Measurements from ENCODE around the gene WWOX. TPM values are rescaled to one million over a fixed set of nuclear protein-coding genes. Genes with fewer than 3 reads are reported as not detected.

The WWOX gene
- total RNA-seq, 1 donor from 2014 or later = 34.9 TPM

- no peak for DNase-seq (ENCODE audit: low read depth)
- no peaks in the 10 kb centered on the region for H3K36me3 ChIP-seq (ENCODE audit: control insufficient read depth, insufficient read depth, low read length)
- no peak overlapping the region for H3K4me3 ChIP-seq (ENCODE audit: low read depth, low read length)
- TF ChIP-seq, protein P1, sequence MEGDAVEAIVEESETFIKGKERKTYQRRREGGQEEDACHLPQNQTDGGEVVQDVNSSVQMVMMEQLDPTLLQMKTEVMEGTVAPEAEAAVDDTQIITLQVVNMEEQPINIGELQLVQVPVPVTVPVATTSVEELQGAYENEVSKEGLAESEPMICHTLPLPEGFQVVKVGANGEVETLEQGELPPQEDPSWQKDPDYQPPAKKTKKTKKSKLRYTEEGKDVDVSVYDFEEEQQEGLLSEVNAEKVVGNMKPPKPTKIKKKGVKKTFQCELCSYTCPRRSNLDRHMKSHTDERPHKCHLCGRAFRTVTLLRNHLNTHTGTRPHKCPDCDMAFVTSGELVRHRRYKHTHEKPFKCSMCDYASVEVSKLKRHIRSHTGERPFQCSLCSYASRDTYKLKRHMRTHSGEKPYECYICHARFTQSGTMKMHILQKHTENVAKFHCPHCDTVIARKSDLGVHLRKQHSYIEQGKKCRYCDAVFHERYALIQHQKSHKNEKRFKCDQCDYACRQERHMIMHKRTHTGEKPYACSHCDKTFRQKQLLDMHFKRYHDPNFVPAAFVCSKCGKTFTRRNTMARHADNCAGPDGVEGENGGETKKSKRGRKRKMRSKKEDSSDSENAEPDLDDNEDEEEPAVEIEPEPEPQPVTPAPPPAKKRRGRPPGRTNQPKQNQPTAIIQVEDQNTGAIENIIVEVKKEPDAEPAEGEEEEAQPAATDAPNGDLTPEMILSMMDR (IDR thresholded peaks at IDR 0.05; ENCODE audit: insufficient read depth, low read length, poor library complexity, severe bottlenecking) = no peak
- no peaks in the 10 kb centered on the region for H3K27me3 ChIP-seq (ENCODE audit: control insufficient read depth, insufficient read depth, low read length)
These were observed 299.9 kb downstream of the WWOX start for GRCh38 chr16:78399384-78399783.

DNA sequence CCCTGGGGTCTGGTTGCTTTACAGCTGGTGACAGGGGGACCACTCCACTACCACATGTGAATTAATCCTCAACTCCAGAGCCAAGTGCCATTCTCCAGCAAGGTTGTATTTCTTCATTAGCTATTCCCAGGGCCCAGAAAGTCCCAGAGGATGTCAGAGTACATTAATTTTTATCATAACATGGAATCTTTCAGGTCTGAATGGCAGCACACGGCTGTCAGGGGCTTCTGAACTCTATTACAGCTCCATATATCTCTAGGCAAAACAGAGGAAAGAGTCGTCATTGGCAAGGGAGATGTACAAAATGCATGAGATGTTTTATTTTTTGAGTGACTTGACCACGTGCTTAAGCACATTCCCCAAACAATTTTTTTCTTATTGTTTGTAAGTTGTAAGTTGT lies 303.4 kb downstream of the WWOX start:
- TF ChIP-seq, protein P1 (IDR thresholded peaks at IDR 0.05; ENCODE audit: insufficient read depth, low read length, poor library complexity, severe bottlenecking) = no peak
- H3K4me3 ChIP-seq (ENCODE audit: low read depth, low read length) = no peak overlapping the region
- H3K36me3 ChIP-seq (ENCODE audit: control insufficient read depth, insufficient read depth, low read length) = no peaks in the 10 kb centered on the region
- no peaks in the 10 kb centered on the region for H3K27me3 ChIP-seq (ENCODE audit: control insufficient read depth, insufficient read depth, low read length)
- no peak for DNase-seq (ENCODE audit: low read depth)

DNA sequence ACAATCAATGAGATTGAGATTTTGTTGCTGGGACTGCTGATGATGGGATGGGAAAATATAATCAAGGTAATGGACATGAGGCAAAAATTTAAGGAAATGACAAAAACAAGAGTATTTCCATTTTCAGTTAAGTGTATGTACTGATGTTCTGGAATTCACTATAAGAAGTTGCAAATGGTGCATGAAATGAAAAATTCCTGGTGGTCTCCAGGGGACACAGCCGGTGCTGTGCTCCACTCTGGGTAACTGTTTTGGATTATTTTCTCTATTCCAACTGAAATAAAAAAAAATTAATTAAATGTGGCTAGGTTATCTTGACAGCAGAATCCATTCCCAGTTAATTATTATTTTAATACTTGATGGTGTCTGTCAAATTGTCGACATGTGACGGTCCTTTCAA lies 305.6 kb downstream of the WWOX start:
- H3K27me3 ChIP-seq (ENCODE audit: control insufficient read depth, insufficient read depth, low read length) = no peaks in the 10 kb centered on the region
- TF ChIP-seq, protein P1 (IDR thresholded peaks at IDR 0.05; ENCODE audit: insufficient read depth, low read length, poor library complexity, severe bottlenecking) = no peak
- no peak overlapping the region for H3K4me3 ChIP-seq (ENCODE audit: low read depth, low read length)
- DNase-seq (ENCODE audit: low read depth) = no peak
- no peaks in the 10 kb centered on the region for H3K36me3 ChIP-seq (ENCODE audit: control insufficient read depth, insufficient read depth, low read length)

GRCh38 chr16:78405833-78406232 lies 306.4 kb downstream of the WWOX start:
- TF ChIP-seq, protein P1 (IDR thresholded peaks at IDR 0.05; ENCODE audit: insufficient read depth, low read length, poor library complexity, severe bottlenecking) = no peak
- no peak overlapping the region for H3K4me3 ChIP-seq (ENCODE audit: low read depth, low read length)
- no peak for DNase-seq (ENCODE audit: low read depth)
- no peaks in the 10 kb centered on the region for H3K27me3 ChIP-seq (ENCODE audit: control insufficient read depth, insufficient read depth, low read length)
- H3K36me3 ChIP-seq (ENCODE audit: control insufficient read depth, insufficient read depth, low read length) = no peaks in the 10 kb centered on the region

GRCh38 chr16:78407191-78407590 lies 307.7 kb downstream of the WWOX start:
- no peak overlapping the region for H3K4me3 ChIP-seq (ENCODE audit: low read depth, low read length)
- no peaks in the 10 kb centered on the region for H3K36me3 ChIP-seq (ENCODE audit: control insufficient read depth, insufficient read depth, low read length)
- DNase-seq (ENCODE audit: low read depth) = no peak
- TF ChIP-seq, protein P1 (IDR thresholded peaks at IDR 0.05; ENCODE audit: insufficient read depth, low read length, poor library complexity, severe bottlenecking) = no peak
- no peaks in the 10 kb centered on the region for H3K27me3 ChIP-seq (ENCODE audit: control insufficient read depth, insufficient read depth, low read length)

DNA sequence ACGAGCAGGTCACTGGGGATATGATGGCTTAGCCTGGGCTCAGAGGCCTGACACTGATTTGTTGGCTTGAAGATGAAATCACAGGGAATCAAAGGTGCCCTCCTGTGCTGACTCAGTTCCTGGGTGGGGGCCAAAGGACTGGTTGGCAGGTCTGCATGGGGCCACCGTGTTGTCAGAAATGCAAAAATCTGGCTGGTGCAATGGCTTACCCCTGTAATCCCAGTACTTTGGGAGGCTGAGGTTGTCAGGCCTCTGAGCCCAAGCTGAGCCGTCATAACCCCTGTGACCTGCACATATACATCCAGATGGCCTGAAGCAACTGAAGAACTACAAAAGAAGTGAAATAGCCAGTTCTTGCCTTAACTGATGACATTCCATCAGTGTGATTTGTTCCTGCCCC lies 314.2 kb downstream of the WWOX start:
- no peaks in the 10 kb centered on the region for H3K27me3 ChIP-seq (ENCODE audit: control insufficient read depth, insufficient read depth, low read length)
- H3K36me3 ChIP-seq (ENCODE audit: control insufficient read depth, insufficient read depth, low read length) = no peaks in the 10 kb centered on the region
- H3K4me3 ChIP-seq (ENCODE audit: low read depth, low read length) = no peak overlapping the region
- DNase-seq (ENCODE audit: low read depth) = no peak
- TF ChIP-seq, protein P1 (IDR thresholded peaks at IDR 0.05; ENCODE audit: insufficient read depth, low read length, poor library complexity, severe bottlenecking) = no peak

All from kidney epithelial cell (primary cell).